Activated CD4-positive, alpha-beta memory T cell treated with anti-CD3 and anti-CD28 coated beads for 36 hours (primary cell): ENCODE data around the gene WRAP53. TPM values are rescaled to one million over a fixed set of nuclear protein-coding genes. Genes with fewer than 3 reads are reported as not detected.

Source experiments
- total RNA-seq, 2 experiments: library from RNA; stranded (reverse); gene quantifications; one replicate each; pipeline ENCODE4 v1.2.3, GENCODE V29; 2021

WRAP53 gene
- total RNA-seq, 2 experiments from 2014 or later = 20.2 to 23.3 TPM

Other genes starting within 250 kb of the WRAP53 start
- gene FGF11, start 249.0 kb upstream of the WRAP53 start, total RNA-seq = 1 to 10 TPM; 1.0 to 2.1 TPM
- 1 to 10 TPM; 7.7 to 8.5 TPM for gene CHRNB1, start 243.4 kb upstream of the WRAP53 start, total RNA-seq
- 10 to 100 TPM; 16.5 to 16.7 TPM for gene ZBTB4, start 208.8 kb upstream of the WRAP53 start, total RNA-seq
- gene SLC35G6, start 207.0 kb upstream of the WRAP53 start, total RNA-seq = not detected
- gene POLR2A, start 204.1 kb upstream of the WRAP53 start, total RNA-seq = 100 to 1,000 TPM; 180 to 187 TPM
- 10 to 100 TPM; 19.7 to 22.4 TPM for gene TNFSF12, start 139.4 kb upstream of the WRAP53 start, total RNA-seq
- gene TNFSF13, start 129.7 kb upstream of the WRAP53 start, total RNA-seq = under 1 TPM; 0.71 to 0.94 TPM
- gene SENP3, start 126.6 kb upstream of the WRAP53 start, total RNA-seq = 10 to 100 TPM; 50.8 to 53.2 TPM
- 10 to 100 TPM; 31.5 to 34.1 TPM for gene CD68, start 108.8 kb upstream of the WRAP53 start, total RNA-seq
- gene MPDU1, start 104.6 kb upstream of the WRAP53 start, total RNA-seq = 10 to 100 TPM; 52.6 to 52.9 TPM
- under 1 TPM in 1 of 2 experiments, not detected in 1; 0.29 TPM for gene SOX15, start 98.4 kb upstream of the WRAP53 start, total RNA-seq
- 10 to 100 TPM; 37.5 to 40.1 TPM for gene FXR2, start 73.6 kb upstream of the WRAP53 start, total RNA-seq
- 10 to 100 TPM; 27.4 to 28.2 TPM for gene SAT2, start 60.7 kb upstream of the WRAP53 start, total RNA-seq
- gene SHBG, start 58.3 kb upstream of the WRAP53 start, total RNA-seq = not detected
- gene ATP1B2, start 37.6 kb upstream of the WRAP53 start, total RNA-seq = under 1 TPM; 0.12 to 0.26 TPM
- 100 to 1,000 TPM; 123 to 129 TPM for gene TP53, start 987 bp upstream of the WRAP53 start, total RNA-seq
- not detected for gene EFNB3, start 16.7 kb downstream of the WRAP53 start, total RNA-seq
- not detected for gene DNAH2, start 29.3 kb downstream of the WRAP53 start, total RNA-seq
- 10 to 100 TPM; 44.1 to 49.6 TPM for gene KDM6B, start 145.7 kb downstream of the WRAP53 start, total RNA-seq
- 1 to 10 TPM; 2.2 to 2.4 TPM for gene TMEM88, start 166.6 kb downstream of the WRAP53 start, total RNA-seq
- 10 to 100 TPM; 68.2 to 74.7 TPM for gene NAA38, start 169.1 kb downstream of the WRAP53 start, total RNA-seq
- 1 to 10 TPM; 6.0 to 6.9 TPM for gene CYB5D1, start 169.5 kb downstream of the WRAP53 start, total RNA-seq
- 100 to 1,000 TPM; 120 to 133 TPM for gene CHD3, start 200.3 kb downstream of the WRAP53 start, total RNA-seq
- 1 to 10 TPM; 2.7 to 3.3 TPM for gene RNF227, start 227.8 kb downstream of the WRAP53 start, total RNA-seq
- 1 to 10 TPM; 4.9 to 5.3 TPM for gene KCNAB3, start 241.4 kb downstream of the WRAP53 start, total RNA-seq
- gene TRAPPC1, start 243.5 kb downstream of the WRAP53 start, total RNA-seq = 100 to 1,000 TPM; 197 to 201 TPM
- gene CNTROB, start 243.7 kb downstream of the WRAP53 start, total RNA-seq = 10 to 100 TPM; 45.9 to 50.1 TPM